Activated CD4-positive, alpha-beta T cell treated with anti-CD3 and anti-CD28 coated beads for 24 hours (primary cell): ENCODE results near the gene TNNT3.
"Not testable (repeated sequence)": the region's sequence is repeated elsewhere in the genome, so short reads cannot be mapped to it uniquely, and the experiment has no call there.

Experiments
- DNase-seq, 2 donors: peaks; one replicate each; pipeline ENCODE4 v3.0.0-alpha.2; 2020; ENCODE audit warnings: low read depth in 2 of 2

Gene TNNT3

DNA sequence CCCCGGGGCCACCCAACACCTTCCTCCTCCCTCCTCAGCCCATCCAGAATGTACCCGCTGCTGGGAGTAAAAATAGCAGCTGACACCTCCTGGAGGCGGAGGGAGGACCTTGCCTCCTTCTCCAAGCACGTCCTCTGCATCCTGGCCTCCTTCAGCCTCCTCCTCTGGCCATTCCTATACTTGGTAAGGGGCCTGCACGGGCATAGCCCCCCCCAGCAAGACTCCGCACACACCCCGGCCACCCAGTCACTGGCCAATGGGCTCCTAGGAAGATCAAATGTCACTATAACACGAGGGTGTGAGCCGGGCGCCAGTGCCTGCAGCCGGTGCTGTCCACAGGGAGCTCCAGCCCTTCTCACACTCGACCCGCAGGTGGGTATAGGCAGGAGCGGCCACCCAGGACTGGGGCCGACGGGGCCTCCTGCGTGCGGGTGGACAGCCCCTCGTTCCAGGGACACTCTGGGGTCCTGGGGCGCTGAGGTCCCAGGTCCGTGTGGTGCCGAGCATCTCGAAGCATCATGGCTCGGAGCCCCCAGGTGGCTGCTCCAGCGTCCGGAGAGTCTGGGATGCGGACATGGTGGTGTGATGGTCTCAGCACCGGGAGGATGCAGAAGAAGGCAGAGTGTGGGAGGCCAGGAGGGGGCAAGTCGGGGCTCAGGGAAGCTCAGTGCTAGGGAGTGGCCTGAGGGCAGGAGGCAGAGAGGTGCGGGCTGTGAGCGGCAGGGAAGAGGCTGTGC, at the start of gene TNNT3:
TNNT3 (plus strand) TSS at position 313 of the 737 bp plus-strand sequence. CDS start 3,172 bp downstream, outside the sequence.
- no peak for DNase-seq

DNA sequence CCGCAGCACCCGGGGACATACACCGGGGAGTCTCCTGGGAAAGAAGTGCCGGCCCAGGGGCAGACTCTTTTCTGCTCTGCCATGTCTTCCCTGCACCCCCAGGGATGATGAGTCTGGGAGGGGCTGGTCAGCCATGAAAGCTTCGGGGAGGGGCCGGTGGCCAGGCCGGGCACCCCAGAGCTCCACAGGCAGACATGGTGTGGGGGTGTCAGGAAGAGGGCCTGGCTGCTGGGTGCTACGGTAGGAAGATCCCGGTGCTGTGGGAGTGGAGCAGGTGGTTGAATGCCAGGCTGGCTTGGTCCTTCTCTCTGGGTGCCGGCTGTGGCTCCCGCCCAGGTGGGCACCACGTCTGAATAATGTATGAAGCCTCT, 49.2 kb upstream of the TNNT3 start:
- no peak for DNase-seq

DNA sequence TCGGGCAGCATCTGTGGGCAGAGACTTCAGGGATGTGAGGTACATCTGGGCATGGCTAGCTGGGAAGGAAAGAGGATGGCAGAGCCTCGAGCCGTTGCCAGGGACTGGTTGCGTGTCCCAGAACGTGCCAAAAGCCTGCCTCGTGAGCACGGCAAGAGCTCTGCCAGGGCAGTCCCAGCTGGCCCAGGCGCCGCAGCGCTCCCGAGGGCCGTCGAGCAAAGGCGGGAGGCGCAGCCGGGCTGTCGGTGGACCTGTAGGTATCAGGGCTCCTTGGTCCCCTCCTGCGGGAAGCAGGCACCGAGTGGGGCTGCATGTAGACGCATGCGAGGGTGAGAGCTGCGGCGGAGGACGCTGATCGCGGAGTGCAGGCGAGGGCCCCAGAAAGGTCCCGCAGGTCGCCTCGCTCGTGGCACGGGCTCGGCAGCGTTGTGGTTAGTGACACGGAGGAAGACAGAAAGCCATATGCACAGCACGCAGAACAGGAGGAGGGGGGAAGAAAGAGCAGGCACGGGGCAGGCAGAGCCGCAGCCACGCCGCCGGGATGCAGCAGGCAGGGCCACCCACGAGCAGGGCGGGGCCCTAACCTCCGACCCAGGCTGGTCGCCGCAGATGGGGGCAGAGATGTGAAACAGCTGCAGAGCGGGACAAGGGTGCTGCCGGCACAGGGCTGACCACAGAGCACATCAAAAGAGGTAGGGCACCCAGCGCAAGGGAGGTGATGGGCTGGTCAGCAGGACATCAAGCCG, 48.6 kb upstream of the TNNT3 start:
- no peak for DNase-seq

DNA sequence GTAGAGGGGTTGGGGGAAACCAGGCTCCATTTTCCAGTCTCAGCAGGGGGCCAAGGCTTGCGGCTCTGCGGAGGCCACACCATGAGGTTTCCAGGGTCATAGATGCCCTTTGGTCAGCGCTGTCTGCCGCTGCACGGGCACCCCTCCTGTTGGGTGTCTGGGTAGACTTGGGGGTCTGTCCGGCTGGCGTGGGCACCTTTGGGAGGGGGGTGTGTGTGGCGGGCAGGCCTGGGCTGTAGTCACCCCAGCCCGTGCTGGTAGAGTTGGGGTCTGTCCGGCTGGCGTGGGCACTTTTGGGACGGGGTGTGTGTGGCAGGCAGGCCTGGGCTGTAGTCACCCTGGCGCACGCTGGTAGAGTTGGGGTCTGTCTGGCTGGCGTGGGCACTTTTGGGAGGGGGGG, 48.0 kb upstream of the TNNT3 start:
- no peak for DNase-seq

DNA sequence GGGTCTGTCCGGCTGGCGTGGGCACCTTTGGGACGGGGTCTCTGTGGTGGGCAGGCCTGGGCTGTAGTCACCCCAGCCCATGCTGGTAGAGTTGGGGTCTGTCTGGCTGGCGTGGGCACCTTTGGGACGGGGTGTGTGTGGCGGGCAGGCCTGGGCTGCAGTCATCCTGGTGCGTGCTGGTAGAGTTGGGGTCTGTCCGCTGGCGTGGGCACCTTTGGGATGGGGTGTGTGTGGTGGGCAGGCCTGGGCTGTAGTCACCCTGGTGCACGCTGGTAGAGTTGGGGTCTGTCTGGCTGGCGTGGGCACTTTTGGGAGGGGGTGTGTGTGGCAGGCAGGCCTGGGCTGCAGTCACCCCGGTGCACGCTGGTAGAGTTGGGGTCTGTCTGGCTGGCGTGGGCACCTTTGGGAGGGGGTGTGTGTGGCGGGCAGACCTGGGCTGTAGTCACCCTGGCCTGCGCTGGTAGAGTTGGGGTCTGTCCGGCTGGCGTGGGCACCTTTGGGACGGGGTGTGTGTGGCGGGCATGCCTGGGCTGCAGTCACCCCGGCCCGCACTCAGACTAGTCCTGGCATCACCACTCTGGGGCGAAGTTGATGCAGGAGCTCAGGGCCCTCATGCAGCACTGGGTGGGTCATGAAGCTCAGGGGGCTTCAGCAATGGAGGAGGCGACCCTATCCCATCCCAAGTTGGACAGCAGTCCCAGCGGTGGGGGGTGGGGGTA, 47.1 kb upstream of the TNNT3 start:
- no peak for DNase-seq

DNA sequence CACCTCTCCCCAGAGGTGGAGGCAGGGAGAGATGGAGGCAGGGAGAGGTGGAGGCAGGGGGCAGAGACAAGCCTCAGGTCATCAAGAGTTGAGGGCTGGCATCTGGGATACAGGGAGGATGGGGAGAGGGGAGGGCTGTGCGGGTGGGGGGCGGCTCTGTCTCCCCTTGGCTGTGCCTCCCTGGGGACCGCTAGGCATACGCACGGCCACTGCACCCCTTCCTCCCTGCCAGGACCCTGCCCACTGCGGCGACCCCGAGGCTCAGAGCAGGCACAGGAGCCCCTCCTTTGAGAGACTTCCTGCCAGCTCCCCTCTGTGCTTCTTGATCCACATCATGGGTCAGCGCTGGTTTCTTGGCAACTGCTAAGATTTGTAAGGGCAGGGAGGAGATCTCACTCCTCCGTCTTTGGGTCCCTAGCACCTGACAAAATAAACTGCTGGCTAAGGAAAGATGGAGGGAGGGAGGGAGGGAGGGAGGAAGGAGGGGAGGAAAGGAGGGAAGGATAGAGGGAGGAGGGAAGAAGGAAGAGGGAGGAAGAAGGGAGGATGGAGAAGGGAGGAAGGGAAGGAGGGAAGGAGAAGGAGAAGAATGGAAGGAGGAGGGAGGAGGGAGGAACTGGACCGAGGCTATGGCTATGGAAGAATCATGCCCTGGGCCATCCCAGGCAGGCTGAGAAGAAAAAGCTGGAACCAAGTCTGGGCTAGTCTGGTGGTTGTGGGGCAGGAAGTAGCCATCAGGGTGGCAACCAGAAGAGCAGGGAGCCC, 46.3 kb upstream of the TNNT3 start:
- no peak for DNase-seq

DNA sequence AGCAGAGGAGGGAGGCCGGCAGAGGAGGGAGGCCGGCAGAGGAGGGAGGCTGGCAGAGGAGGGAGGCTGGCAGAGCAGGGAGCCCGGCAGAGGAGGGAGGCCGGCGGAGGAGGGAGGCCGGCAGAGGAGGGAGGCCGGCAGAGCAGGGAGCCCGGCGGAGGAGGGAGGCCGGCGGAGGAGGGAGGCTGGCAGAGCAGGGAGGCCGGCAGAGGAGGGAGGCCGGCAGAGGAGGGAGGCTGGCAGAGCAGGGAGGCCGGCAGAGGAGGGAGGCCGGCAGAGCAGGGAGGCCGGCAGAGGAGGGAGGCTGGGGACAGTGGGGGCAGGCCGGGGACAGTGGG, 45.7 kb upstream of the TNNT3 start:
- DNase-seq: not testable (repeated sequence)

DNA sequence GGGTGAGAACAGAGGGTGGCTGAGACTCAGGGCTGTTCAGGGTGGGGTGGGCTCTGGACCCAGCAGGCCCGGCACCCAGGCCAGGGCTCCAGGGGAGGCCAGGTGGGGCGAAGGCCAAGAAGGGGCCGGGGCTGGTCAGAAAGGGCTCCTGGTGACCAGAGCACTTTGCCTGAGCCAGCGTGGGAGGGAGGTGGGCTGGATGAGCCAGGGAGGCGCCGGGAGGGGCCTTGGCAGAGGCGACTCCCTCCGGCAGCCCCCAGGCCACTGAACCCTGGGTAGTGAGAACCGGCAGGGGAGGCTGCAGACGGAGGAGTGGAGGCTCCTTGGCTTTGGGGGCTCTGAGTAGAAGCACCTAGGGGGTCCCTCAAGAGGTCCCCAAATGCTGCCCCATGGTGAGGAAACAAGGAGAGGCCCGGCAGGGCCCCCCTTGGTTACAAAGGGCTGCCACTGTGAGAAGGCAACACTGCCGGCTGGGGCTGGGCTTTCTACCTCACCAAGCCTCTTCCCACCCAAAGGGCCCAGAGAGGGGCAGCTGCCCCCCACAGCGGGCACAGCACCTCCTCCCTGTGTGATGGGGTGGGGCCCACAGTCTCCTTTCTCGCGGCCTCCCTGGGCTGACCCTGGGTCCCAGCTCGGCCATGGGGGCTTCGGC, 44.9 kb upstream of the TNNT3 start:
- not testable (repeated sequence) for DNase-seq

DNA sequence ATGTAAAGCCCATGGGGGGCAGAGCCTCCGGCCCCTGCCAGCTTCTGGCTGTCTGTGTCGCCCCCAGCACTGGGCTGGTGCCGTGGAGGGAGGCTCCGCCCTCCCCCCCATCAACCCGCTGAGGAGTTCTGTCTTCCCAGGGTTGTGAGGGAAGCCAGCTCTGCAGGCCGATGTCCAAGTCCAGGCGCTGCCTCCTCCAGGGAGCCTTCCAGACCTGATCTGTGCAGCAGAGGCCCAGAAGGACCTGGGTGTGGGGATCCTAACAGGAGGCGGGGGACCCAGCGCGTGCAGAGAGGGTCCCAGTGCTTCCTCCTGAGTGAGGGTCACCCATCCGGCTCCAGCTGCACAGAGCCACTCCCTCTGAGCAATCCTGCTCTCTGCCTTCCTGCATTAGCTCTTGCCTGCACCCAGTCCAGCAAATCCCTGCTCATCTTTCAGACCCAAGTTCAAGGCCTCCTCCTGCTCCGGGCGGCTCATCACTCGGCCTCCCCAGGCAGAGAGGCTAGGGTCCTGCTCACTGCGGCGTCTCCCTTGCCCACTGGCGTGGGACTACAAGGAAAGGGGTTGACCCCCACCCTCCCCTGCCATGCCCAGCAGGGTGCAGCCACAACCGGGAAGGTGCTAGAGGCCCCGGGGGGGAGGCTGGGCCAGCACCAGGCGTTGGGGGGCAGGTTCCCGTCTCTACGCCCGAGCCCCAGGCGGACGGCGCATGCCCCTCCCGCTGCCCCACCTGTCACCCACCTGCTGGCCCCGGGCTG, 44.2 kb upstream of the TNNT3 start:
- no peak for DNase-seq

DNA sequence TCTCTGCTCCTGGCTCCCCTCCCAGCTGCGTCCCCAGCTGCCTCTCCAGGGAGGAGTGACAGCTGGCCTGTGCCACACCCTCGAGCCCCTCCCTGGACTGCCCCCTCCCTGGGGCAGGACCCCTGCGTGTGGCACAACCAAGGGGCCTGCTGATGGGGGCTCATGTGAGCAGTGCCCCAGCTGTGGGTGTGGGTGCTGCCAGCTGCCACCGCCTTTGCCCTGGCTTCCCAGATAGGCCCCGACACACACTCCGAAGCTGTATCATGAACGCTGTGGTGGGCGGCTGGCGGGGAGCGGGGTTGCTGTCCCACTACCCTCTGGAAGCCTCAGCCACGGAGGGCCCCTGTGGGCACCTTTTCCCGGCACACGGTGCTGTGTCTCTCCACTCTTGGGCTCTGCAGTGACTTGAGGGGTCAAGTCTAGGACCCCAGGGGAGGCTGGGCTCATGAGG, 43.6 kb upstream of the TNNT3 start:
- not testable (repeated sequence) for DNase-seq

DNA sequence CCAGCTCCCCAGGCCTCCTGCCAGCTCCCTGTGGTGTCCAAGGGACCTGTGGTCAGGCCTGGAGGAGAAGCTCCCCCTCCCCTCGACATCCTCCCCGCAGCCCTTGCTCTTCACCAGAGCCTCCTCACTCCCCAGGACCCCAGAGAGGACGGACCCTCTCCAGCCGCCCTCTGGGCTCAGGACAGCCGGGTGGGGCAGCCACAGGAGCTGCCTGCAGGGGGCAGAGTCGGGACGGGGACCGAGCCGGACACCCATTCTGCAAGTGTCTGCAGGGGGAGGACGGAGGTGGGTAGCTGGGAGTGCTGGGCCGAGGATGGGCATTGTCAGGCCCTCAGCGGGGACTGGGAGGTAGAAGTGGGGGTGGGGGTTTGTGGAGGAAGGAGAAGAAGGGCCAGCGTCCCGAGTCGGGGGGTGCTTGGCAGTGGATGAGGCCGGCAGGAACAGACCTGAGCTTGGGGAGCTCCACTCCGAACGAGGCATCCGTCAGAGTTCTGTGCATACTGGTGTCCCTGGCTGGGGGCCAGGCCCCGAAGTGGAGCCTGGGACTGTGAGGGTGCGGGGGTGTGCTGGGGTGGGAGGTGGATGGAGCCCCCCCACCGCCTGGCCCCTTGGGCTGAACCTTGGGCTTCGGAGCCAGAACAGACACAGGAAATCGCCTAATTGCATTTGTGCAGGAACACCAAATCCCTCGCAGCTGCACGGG, 43.0 kb upstream of the TNNT3 start:
- DNase-seq: no peak

DNA sequence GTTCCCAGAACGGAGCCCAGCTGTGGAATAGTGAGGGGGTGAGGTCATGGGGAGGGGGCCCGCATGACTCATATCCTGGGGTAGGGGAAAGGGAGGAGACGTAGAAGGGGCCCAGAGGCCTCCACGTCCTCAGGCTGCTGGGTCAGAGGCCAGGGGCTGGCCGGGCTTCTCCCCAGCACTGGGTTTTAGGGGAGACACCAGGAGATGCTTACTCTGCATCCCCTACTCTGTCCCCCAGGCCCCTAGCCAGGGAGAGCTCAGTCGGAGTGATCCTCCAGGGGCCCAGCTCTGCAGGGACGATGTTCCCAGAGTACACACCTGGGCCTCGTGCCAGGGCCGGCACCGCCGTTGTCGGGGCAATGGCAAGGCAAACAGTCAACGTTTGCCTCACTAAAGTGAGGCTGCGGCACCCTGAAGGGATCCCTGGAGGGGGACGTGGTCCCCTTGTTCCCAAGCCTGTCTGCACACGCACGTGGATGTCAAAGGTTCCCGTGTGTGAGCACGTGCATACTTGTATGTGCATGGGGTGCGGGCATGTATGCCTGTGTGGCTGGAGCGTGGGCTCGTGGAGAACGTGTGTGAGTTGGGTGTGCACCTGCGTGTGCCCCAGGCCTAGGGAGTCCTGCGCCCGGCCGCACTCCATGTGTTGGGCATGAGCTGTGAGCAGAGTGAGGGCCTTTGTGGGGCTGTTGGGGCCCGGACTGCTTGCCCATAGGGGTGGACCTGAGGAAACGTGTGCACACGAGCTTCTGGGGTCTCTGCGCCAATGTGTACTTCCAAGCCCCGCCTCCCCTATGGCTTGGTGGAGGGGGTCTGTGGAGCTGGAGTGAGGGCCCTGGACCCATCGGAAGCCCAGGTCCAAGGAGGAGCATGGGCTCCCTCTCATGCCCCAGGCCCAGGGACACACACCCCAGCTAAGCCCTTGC, 42.0 kb upstream of the TNNT3 start:
- DNase-seq: no peak

DNA sequence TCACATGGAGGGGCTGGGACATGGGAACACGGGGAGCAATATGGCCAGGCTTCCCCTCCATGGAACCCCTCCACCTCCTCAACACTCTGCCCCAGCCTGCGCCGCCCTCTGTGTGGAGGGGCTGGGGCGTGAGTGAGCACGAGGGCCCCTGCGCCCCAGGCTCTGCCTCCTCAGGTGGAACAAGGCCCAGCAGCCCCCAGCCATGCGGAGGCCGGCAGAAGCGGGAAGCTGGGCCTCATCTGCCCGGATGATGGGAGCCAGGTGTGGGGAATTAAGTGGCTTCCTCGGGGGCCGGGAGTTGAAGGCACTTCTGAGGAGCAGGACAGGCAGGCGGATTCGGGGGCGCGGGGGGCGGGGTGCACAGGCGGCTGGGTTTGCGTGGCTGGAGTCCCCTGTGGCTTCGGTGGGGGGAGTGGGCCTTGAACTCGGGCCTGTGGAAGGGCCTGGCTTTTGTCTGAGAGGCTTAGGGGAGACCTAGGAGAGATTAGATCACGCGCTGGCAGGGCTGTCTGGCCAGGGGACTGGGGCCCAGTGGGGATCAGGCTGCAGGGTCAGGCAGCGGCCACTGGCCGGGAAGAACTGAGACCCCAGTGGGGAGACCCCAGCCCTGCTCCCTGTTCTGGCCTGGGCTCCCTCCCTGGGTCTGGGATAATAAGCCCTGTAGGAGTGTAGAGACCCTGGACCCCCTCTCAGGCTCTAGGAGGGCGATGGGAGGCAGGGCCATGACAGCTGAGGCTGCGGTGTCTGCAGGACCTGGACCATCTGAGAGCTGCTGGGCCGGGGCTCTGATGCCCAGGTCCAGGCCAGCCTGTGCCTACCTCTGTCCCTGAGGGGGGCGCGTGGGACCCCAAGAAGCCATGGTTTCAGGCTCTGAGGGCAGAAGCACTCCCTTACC, 41.1 kb upstream of the TNNT3 start:
- no peak for DNase-seq

DNA sequence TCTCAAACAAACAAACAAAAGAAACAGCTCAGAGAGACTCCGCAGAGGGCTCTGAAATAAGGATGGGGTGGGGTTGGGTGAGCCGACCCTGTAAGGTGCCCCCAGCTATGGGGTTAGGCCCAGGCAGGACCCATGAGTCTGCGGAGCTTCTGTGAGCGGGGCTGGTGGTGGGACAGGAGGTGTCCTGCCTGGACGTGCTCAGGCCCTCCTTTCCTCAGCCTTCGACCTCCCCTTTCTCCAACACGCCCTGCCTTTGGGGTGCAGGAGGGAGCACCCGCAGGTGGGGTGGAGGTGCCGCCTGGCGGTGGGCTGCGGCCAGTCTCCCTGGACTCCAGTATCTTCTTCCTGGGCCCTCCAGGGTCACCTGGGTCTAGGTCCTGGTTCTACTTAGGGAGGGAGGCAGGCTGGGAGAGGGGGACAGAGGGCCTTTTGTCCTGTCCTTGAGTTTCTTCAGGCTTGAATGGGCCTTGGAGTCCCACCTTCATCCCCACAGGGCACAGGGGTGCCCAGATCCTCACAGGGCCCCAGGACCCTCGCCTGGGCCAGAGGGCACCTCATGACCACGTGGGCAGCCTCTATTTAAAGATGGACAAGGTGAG, 40.1 kb upstream of the TNNT3 start:
- no peak for DNase-seq

DNA sequence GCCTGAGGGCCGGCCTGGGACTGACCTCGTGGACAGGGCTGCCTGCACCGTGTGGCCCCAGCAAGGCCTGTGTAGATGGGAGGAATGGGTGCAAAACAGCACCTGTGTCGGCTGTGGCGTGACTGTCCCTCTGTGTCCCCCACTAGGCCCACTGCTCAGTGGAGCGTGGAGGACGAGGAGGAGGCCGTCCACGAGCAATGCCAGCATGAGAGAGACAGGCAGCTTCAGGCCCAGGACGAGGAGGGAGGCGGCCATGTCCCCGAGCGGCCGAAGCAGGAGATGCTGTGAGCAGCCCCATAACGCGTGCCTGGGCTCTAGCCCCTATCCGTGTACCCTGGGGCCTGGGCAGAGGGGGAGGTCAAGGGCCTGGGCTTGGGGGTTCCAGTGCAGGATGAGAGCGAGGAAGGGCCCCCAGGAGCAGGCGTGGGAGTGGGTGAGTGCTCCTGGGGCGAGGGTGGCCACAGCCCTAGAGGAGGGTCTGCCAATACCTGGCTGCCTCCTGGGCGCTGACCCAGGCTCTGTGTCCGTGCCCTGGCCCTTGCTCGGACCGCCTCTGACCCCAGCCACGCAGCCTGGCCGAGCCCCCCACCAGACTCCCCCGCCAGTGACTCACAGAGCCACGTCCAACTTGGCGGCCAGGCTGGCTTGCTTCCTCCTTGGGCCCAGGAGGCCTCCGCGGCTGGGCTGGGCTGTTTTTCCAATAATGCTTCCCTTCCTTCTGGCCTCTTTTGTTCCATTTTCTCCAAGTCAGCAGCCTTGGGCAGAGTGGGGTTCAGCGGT, 39.4 kb upstream of the TNNT3 start:
- DNase-seq: no peak

DNA sequence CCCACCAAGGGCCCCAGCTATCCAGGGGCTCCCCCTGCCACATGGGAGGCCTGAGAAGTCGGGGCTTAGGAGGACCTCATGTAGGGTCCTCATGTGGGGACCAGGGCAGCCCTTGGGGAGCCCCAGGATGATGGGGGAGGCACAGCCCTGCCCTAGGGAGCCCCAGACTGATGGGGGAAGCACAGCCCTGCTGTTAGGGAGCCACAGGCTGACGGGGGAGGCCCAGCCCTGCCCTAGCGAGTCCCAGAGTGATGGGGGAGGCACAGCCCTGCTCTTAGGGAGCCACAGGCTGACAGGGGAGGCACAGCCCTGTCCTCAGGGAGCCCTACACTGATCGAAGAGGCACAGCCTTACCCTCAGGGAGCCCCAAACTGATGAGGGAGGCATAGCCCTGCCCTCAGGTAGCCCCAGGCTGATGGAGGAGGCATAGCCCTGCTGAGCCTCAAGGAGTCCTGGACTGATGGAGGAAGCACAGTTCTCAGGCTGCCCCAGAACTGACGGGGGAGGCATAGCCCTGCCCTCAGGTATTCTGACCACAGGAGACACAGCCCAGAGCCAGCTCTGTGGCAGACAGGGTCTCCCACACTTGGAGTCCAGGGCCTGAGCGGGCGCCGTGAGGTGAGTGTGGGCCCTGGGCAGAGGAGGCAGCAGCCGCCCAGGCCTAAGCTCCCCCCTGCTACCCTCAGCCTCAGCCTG, 38.6 kb upstream of the TNNT3 start:
- DNase-seq: no peak
